ENCODE measurements around the gene EML1.
A peak's percentile ranks its signal among the peaks of the same experiment; 100 is the strongest.
"Not testable (repeated sequence)": the region's sequence is repeated elsewhere in the genome, so short reads cannot be mapped to it uniquely, and the experiment has no call there.

Gene EML1

DNA sequence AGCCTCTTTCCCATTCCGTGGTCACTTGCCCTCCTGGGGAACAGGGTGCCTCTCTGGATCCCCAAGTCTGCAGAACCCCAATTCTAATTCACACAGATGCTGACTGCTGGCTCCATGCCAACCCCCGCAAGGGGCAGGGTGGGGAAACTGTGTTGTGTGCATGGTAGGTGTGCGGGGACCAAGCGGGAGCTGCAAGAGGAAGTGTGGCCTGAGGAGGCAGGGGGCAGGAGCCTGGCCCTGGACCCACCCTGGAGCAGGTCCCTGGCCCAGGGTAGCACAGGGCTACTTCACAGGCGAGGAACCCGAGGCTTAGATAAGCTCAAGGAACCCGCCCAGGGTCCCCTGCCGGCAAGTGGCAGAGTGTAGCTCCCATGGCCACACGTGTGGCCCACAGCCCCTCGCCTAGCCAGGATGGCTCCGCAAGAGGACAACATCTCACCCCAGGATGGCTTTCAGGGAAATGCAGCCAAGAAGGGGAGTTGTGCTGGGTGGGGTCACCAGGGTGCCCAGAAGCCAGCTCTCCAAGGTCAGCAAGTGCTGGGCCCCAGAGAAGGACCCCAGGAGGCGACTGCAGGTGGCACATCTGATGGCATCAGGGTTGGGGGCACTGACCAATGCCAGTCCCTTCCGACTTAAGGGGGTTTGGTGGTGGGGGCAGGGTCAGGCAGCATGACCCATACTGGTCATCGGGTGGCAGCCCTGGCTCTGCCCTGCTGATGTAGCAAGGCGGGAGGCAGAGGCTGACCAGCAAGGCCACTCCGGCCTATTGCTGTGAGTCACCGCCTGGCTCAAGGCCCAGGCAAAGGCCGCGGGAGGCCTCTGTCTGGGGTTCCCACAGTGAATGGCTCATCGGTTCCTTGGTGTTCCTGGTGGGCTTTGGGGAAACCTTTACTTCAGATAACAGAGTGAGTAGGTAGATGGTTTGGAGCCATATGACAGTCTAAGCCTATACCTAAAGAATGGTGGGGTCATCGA lies 37.3 kb upstream of the EML1 start:
- DNase-seq, result no peak

DNA sequence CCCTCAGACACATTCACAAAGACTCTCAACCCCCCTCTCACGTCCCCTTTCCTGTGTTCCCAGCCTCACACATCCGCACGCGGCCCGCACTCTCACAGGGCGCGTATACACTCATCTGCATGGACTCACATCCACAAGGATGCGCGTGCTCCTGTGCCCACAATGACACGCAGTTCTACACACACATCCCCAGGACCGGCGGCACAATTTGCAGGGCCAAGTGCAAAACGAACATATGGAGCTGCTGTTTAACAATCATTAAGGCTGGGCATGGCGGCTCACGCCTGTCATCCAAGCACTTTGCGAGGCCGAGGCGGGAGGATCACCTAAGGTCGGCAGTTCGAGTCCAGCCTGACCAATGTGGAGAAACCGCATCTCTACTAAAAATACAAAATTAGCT lies 36.4 kb upstream of the EML1 start:
- DNase-seq, result no peak

DNA sequence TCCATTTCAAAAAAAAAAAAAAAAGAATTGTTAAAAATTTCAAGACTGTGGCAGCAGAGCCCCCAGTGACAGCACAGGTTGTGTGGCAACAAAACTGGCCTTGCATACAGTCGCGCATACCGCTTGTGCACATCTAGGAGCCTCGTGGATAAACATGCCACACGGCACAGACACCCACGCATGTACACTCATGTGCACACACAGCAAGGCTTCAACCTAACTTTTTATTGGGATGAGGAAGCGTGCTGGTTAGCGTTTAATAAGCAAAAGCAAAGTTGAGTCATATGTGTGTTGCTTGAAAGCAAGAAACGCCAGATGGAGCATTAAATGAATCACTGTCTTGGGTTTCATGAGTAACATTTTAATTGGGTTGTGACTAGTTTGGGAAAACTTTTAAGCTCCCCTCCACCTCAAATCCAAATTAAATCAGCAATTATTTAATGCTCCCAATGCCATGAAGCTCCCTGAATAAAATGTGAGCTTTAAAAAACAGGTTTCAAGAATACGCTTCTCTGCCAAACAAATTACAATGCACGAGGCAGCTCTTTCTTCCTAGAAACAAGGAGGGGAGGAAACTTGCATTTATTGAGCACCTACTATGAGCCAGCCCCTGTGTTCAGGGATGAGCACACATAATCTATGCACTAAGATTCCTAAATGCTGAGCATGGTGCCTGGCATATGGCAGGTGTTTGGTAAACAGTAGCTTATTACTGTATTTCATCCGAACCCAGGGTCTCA lies 35.7 kb upstream of the EML1 start:
- DNase-seq, result peak; percentile 28

DNA sequence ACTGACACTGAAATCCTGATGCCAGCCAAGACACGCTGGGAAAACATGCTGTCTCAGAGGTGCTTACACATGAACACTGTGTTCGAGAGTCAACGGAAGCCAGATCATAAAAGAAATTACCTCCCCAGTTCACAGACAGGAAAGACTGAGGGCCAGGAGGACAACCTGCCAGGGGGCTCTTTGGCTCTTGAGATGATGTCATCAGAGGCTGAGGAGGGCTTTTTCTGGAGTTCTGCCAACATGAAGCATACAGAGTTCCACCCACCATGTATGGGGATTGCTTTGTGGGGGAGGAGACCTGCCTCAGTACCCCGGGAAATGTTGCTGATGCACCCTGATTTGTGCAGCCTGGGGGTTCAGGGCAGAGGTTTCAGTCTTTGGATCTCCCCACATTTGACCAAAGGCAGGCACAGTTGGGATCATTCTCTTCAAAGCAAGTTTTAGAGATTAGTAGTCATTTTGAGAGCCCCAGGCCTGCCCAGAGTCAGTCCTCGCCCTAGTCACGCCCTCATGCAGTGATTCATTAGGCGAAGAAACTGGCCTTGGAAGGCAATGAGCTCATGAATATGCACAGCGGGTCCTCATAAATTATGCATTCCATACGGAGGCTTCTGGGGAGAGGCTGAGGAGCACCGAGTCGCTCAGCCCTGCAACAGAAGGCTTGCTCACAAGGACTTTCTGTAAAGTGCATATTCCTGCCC lies 34.9 kb upstream of the EML1 start:
- no peak for DNase-seq

DNA sequence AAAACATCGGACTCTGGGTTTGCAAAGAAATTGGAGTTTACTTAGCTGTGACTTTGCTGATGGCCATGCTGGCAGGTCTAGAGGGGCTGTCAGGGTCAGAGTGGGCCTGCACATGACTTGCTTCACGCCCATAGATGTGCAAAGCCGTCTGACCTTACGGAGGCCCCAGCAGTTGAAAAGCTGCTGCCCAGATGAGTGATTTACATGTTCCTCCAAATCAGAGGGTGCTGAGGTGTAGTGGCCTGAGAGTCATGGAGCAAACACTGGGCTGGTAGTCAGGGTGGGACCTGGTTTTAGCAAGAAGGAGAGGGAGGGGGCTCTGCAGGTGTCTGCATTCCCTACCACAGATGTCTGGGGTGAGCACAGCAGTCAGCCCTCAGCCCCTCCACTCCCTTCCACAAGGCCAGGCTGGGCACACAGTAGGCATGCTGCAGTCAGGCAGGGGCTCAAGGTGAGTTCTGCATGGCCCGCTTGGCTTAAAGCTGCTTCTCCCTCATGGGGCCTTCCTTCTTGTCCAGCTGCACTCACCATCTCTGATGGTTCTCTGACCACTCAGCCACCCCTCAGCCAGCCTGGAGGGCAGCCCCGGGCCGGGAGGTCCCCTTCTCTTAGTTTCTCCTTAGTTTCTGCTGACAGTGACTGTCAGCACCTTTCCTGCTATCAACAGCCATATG lies 34.2 kb upstream of the EML1 start:
- DNase-seq, result no peak

DNA sequence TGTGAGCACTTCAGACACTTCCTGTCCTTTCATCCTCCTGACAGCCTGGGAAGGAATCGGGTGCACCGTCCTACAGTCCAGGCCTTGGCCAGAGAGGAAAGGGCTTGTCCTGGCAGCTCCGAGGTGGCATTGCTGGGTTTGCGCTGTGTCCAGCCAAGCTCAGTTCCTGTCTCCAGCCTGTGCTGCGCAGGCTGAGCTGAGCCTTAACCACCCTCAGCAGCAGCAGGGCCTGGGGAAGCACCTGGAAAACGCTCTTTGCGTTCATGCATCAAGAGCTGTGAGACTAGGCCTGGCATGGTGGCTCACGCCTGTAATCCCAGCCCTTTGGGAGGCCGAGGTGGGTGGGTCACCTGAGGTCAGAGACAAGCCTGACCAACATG lies 33.7 kb upstream of the EML1 start:
- DNase-seq, result no peak

DNA sequence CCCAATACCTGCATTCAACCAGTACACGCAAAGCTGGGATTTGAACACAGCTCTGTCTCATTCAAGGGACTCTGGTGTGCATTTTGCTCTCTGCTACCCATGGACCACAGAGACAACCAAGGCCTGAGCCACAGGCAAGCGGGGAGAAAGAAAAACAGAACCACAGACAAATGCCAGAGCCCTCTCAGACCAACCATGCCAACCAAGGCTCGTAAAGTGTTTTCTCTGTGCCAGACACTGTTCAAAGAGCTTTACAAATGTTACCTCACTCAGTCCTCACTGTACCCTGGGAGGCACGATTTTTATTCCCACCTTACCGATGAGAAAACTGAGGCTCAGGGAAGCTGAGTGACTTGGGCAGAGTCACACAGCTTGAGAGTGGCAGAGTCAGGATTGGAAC lies 32.4 kb upstream of the EML1 start:
- DNase-seq, result no peak

DNA sequence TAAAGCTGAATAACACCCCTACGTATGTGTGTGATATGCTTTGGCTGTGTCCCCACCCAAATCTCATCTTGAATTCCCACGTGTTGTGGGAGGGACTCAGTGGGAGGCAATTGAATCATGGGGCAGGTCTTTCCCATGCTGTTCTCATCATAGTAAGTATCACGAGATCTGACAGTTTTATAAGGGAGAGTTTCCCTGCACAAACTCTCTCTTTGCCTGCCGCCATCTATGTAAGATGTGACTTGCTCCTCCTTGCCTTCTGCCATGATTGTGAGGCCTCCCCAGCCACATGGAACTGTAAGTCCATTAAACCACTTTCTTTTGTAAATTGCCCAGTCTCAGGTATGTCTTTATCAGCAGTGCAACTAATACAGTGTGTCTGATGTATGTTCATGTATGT lies 30.3 kb upstream of the EML1 start:
- not testable (repeated sequence) for DNase-seq

DNA sequence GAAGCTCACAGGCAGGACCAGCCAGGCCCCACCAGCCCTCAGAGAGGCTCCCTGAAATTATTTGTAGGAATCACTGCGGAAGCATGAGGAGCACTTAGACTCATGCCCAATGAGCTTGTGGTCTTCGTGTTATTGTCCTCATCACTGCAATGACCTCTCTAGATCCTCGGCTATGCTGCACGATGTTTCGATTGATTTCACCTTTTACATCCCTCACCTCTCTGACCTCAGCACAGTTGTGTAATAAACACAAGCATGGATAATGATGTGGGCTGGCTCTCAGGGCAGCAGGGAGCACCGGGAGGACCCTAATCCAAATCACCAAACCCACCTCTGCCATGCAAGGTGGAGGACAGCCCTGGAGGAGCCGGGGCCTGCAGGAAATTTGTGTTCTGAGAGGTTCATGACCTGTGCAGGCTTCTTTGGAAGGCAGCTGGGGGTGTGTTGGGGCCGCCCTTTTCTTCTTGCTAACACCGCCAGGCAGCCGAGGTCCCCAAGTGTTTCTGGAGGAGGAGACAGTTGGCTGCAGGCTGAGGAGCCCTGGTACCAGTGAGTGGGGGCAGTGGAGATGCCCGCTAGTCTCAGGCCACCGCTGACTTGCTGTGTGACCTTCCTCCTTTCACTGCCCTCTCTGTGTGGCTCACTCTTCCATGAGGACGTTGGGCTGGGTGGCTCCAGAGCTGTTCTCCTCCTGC lies 29.5 kb upstream of the EML1 start:
- DNase-seq, result no peak

DNA sequence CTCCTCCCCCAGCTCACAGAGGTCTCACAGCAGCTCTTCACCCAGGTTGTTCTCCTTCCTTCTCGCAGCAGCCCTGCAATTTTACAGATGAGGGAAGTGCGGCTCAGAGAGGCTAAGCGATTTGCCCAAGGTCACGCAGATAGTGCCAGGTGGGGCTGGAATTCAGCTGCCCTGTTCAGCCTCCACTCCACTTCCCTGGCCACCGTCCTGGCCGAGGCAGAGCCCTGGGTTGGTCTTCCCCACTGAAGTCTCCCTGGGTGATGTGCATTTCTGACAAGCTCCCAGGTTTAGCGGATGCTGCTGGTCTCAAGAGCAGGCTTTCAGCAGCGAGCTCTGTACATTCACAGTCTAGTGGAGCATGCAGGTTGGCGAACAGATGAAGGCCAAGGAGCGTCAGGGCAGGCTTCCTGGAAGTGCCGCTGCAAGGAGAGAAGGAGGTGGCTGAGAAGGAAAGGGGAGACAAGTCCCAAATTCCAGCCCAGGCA lies 28.9 kb upstream of the EML1 start:
- no peak for DNase-seq

DNA sequence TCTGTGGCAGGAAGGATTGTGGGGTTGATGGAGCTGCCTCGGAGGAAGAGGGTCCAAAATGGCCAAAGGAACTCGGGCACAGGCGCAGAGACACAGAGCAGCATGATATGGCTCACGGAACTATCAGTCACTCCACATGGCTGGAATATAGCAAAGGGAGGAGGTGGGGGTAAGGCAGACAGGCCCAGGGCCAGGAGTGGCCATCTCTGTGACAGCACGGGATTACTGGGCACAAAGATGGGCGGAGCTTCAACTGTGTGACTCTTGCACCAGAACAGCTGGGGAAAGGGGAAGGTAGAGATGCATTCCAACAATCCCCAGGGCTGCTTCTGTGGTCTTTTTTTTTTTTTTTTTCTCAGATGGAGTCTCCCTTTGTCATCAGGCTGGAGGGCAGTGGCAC lies 24.8 kb upstream of the EML1 start:
- DNase-seq, result no peak

DNA sequence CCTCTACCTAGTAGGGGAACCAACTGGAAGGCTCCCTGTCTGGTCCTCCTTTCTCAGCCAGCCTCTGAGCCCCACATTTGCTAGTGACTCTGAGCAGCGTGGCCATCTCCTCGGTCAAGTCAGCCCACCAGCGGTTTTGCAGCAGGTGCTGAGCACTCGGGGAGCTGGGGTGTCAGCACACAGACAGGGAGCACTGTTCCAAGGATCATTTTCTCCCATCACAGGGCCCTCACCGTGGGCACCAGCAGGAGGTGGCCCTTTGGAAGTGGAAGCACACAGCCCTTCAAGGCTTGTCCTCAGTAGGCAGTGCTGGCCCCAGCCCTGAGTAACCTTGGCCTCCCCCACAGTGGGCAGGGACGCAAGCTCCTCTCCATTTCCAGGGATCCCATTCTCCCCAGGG lies 24.1 kb upstream of the EML1 start:
- DNase-seq, result no peak

DNA sequence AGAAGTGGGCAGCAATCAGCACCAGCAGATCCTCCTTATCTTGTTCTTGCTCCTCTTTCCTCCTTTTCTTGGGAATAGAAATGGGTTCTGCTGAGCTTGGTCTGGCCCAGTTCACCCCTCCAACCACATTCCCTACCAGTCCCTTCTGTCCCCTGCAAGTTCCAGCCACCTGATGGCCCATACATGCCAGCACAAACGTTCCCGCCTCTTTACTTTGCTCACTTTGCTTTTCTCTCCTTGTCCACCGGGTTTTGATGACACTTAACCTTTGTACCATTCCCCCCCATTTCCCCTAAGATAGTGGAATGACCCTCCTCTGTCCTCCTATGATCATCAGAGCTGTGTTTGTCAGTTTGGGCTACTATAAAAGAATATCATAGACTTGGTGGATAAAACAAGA lies 23.4 kb upstream of the EML1 start:
- no peak for DNase-seq

DNA sequence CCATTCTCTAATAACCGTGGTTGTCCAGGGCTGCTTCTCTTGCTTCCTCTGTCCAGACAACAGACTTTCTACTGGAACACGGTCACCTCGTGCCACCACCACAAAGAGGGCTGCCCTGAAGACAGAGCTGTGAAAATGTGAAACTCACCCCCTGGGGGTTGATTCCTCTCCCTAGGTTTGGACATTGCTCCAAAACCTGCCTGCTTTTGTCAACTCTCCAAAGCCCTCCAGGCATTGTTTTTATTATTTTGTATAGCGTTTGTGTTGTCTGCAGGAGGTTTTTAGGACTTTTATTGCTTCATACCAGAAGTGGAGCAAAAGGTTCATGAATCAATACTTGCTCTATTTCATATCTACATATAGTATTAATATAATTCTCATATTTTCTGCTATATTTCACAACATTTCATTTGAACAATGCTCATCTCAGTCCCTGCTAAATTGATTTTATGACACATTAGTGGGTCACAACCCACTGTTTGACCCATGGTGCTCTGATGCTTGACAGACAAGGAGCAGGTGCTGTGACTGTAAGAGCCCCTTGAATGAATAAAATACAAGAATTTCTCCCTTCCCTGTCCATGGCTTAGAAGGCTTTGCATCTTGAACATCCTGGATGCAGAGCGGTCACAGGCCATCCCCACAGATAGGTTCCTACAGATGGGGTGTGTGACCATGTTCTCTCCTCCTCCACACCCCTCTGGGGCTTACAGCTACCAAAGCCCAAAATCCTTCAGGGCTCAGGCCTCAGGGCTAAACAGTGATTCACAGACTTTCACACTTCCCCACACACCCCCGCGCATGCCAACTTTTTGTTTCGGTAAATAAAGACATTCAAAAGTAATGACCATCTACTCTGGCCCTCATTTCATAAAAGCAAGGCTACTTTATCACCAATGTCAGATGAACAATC lies 20.6 kb upstream of the EML1 start:
- no peak for DNase-seq

DNA sequence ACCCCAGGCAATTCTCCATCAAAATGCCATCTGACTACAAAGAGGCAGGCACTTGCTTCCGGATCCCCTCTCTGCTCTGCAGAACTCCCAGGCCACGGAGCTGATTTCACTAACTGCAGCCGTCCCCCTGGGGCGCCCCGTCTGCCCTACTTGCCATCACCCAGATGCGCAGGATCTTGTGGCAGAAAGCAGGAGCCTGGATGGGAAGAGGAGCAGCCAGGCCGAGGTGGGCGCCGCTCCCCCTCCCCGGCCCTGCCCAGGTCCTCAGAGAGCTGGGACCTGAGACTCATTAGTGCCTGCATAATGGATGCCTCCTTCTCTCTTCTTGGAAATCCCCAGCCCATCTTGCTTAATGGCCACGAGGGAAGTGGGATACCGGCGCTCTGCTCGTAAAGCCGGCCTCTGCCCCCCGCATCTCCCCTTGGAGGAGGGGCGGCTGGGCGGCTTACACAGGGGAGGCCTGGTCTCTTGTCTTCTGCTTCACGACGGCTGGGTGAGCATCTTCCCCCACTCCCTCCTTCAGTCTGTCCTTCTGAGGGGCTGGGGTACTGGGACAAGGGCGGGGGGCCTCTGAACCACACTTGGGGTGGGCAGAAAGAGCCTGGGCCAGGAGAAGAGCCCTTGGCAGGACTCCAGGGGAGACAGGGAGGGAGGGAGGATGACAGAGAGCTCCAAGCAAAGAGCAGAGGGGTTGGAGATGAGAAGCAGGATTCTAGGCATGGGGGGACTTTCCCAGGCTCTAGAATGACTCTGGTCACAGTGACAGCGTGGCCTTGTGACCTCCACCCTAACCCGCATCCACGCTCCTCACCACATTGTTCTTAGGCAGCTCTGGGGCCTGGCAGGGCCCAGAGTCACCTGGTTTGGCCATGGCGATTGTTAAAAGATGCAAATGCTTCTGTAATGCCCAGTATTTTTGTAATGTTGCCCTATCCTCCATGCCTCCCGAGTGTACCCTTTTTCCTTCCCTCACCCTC lies 19.4 kb upstream of the EML1 start:
- no peak for DNase-seq

DNA sequence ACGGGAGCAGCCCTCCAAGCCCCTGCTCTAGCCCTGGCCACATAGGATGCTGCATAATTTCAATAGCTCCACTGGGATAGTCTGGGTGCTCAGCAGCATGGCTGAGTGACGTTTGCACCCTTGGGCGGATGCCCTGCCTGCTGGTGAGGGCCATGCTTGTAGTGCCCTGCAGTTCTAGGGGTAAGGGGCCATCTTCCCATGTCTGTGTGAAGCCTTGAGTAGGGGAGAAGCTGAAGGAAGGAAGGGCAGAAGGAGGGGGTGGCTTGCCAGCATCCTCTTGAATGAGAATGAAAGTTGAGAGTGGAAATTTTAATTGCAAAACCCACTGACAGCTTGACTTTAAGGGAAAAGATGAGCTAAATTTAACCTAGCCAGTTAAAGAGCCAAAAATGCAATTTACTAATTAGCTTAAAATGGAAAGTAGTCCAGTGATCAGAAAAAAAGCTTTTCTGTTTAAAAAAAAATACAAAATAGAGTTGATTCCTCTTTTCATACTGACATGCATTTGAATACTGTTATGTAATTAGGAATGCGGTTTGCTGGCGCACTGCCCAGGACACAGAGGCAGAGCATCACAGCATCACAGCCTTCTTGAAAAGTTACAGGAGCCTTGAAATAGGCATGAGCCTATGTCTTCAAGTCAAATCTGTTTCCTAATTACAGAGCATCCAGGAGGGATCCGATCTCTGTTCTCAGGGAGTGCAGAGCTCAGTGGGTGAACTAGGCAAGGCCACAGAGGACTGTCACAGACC lies 18.5 kb upstream of the EML1 start:
- no peak for DNase-seq

DNA sequence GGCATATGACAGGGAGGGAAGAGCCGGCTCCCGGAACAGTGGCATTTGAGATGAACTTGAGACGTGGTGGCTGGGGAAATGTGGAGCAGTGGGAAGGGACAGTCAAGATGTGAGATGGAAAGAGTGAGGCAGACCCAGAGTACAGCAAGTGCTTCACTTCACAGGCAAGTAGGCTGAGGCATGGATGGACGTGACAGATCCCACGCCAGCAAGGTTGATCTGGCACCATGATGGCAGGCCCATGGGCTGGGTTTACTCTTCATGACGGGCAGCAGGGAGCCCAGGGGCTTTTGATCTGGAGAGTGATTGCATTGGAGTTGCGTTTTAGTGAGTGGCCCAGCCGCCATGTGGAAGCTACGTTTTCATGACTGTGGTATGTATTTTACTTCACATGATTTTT lies 17.9 kb upstream of the EML1 start:
- DNase-seq, result no peak

DNA sequence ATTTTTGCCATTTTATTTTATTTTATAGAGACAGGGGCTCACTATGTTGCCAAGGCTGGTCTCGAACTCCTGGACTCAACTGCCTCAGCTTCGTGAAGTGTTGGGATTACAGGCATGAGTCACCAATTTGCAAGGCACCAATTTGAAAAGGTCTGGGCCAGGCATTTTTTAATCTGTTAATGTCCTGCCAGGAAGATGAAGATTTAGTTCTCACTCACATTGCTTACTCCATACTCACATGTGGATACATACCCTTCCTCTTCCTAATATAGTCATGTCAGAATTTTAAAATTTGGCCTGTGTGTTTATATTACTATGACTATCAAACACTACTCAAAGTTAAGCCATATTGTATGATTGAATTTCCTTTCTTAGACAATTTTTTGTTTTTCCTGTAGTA lies 15.3 kb upstream of the EML1 start:
- DNase-seq, result no peak

DNA sequence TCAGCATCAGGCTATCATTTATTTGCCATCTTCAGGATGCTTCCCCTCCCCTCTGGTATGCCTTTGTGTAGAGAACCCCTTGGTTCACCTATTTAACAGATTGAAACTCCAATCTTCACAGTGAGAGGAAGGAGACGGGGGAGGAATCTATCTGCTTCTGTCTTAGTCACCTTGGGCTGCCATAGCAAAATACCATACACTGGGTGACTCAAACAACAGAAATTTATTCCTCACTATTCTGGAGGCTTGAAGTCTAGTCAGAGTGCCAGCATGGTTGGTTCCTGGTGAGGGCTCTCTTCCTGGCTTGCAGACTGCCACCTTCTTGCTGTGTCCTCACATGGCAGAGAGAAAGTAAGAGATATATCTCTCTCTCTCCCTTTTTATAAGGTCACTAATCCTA lies 13.5 kb upstream of the EML1 start:
- no peak for DNase-seq

Data from NCI-H524 treated with DMSO at 0.1 percent for 48 hours (cell line).